WTC11 (cell line): ENCODE results near the gene TNIP1. TPM values are rescaled to one million over a fixed set of nuclear protein-coding genes. Genes with fewer than 3 reads are reported as not detected.

Experiments
- ATAC-seq: fragments of 200-7000 bp; cut with Tn5 transposase; 2 replicates; pipeline ENCODE4 v1.10.0; 2021; ENCODE audit warnings: mild to moderate bottlenecking, moderate library complexity
- CTCF ChIA-PET: fragments of 300-600 bp; sonication (Branson Sonifier 250); formaldehyde crosslinking; loops from one replicate; lab custom pipeline; 2021; ENCODE audit warnings: antibody characterized with exemption; lab: Charles Lee
- POLR2A ChIA-PET: fragments of 350-600 bp; sonication (Branson Sonifier 250); formaldehyde crosslinking; loops from one replicate; lab custom pipeline; 2021; ENCODE audit warnings: antibody characterized with exemption; lab: Charles Lee
- DNase-seq: peaks from one replicate; pipeline ENCODE4 v3.0.0; 2021; ENCODE audit warnings: low spot score
- H3K27ac Mint-ChIP-seq: 2 replicates; pipeline ENCODE4 v1.8.0; 2021; ENCODE audit warnings: mixed read lengths
- H3K27me3 Mint-ChIP-seq: 2 replicates; pipeline ENCODE4 v1.8.0; 2021; ENCODE audit warnings: low read depth, mild to moderate bottlenecking, moderate library complexity, mixed read lengths
- H3K36me3 Mint-ChIP-seq: 2 replicates; pipeline ENCODE4 v1.8.0; 2021; ENCODE audit warnings: mixed read lengths
- H3K4me1 Mint-ChIP-seq: 2 replicates; pipeline ENCODE4 v1.8.0; 2022; ENCODE audit warnings: mixed read lengths
- H3K4me3 Mint-ChIP-seq: 2 replicates; pipeline ENCODE4 v1.8.0; 2021; ENCODE audit warnings: mild to moderate bottlenecking, moderate library complexity, mixed read lengths
- H3K9me3 Mint-ChIP-seq: 2 replicates; pipeline ENCODE4 v1.8.0; 2021; ENCODE audit warnings: mixed read lengths
- ELF4 ChIP-seq: sonication (generic); formaldehyde crosslinking; IDR thresholded peaks from 2 replicates; pipeline ENCODE4 v1.8.1; 2022; ENCODE audit warnings: low read depth, mild to moderate bottlenecking, moderate library complexity, missing genetic modification reagents
- ESRRA ChIP-seq: sonication (generic); formaldehyde crosslinking; IDR thresholded peaks from 2 replicates; pipeline ENCODE4 v1.8.1; 2022; ENCODE audit warnings: mild to moderate bottlenecking, missing genetic modification reagents, borderline replicate concordance
- FOXJ3 ChIP-seq: sonication (generic); formaldehyde crosslinking; IDR thresholded peaks from 2 replicates; pipeline ENCODE4 v1.9.0; 2021; ENCODE audit warnings: missing genetic modification reagents, mild to moderate bottlenecking, borderline replicate concordance
- FOXK1 ChIP-seq: sonication (generic); formaldehyde crosslinking; IDR thresholded peaks from 2 replicates; pipeline ENCODE4 v1.8.0; 2022; ENCODE audit warnings: mild to moderate bottlenecking, moderate library complexity, missing genetic modification reagents
- GRHL2 ChIP-seq: fragments of 250-450 bp; sonication (Bioruptor Pico); IDR thresholded peaks from 2 replicates; pipeline ENCODE4 v1.8.0; 2022; ENCODE audit warnings: mild to moderate bottlenecking, moderate library complexity; ENCODE audit not compliant: insufficient replicate concordance, severe bottlenecking
- JAZF1 ChIP-seq: fragments of 250-450 bp; sonication (Bioruptor Pico); IDR thresholded peaks from 2 replicates; pipeline ENCODE4 v1.9.0; 2021; ENCODE audit warnings: moderate library complexity, mild to moderate bottlenecking, inconsistent platforms
- KAT7 ChIP-seq: sonication (generic); formaldehyde crosslinking; IDR thresholded peaks from 2 replicates; pipeline ENCODE4 v1.8.1; 2023; ENCODE audit warnings: missing genetic modification reagents, mild to moderate bottlenecking, borderline replicate concordance
- NFYB ChIP-seq: sonication (generic); formaldehyde crosslinking; conservative IDR thresholded peaks from 2 replicates; pipeline ENCODE4 v1.8.0; 2022; ENCODE audit warnings: low read depth, missing genetic modification reagents
- NR1H2 ChIP-seq: sonication (generic); formaldehyde crosslinking; IDR thresholded peaks from 2 replicates; pipeline ENCODE4 v1.9.0; 2021; ENCODE audit warnings: mild to moderate bottlenecking, moderate library complexity, missing genetic modification reagents
- OVOL2 ChIP-seq: fragments of 250-450 bp; sonication (Bioruptor Pico); IDR thresholded peaks from 2 replicates; pipeline ENCODE4 v1.9.0; 2021; ENCODE audit warnings: mild to moderate bottlenecking, borderline replicate concordance
- SOX15 ChIP-seq: fragments of 250-450 bp; sonication (Bioruptor Pico); IDR thresholded peaks from 2 replicates; pipeline ENCODE4 v1.9.0; 2021; ENCODE audit warnings: mild to moderate bottlenecking
- TP53 ChIP-seq: sonication (generic); formaldehyde crosslinking; IDR thresholded peaks from 2 replicates; pipeline ENCODE4 v1.8.1; 2023; ENCODE audit warnings: mild to moderate bottlenecking, missing genetic modification reagents
- ZNF121 ChIP-seq: sonication (generic); formaldehyde crosslinking; IDR thresholded peaks from 2 replicates; pipeline ENCODE4 v1.8.0; 2023; ENCODE audit warnings: missing genetic modification reagents
- total RNA-seq: library from RNA; stranded (reverse); gene quantifications from 3 replicates; pipeline ENCODE4 v1.2.3, GENCODE V29; 2021
- TF ChIP-seq, protein P1 (sequence below): sonication (generic); formaldehyde crosslinking; IDR thresholded peaks from 2 replicates; pipeline ENCODE4 v1.8.1; 2023; ENCODE audit warnings: mild to moderate bottlenecking, missing genetic modification reagents
- TF ChIP-seq, protein P2 (sequence below): sonication (generic); formaldehyde crosslinking; IDR thresholded peaks from 2 replicates; pipeline ENCODE4 v1.8.1; 2023; ENCODE audit warnings: mild to moderate bottlenecking, missing genetic modification reagents, moderate library complexity
- TF ChIP-seq, protein P3 (sequence below): sonication (generic); formaldehyde crosslinking; IDR thresholded peaks from 2 replicates; pipeline ENCODE4 v1.8.0; 2022; ENCODE audit warnings: mild to moderate bottlenecking, missing genetic modification reagents
- TF ChIP-seq, protein P4 (sequence below): fragments of 250-450 bp; sonication (Bioruptor Pico); conservative IDR thresholded peaks from 2 replicates; pipeline ENCODE4 v1.9.0; 2021; ENCODE audit warnings: mild to moderate bottlenecking
- TF ChIP-seq, protein P5 (sequence below): sonication (generic); formaldehyde crosslinking; IDR thresholded peaks from 2 replicates; pipeline ENCODE4 v1.8.0; 2022; ENCODE audit warnings: mild to moderate bottlenecking, missing genetic modification reagents
- TF ChIP-seq, protein P6 (sequence below): sonication (generic); formaldehyde crosslinking; conservative IDR thresholded peaks from 2 replicates; pipeline ENCODE4 v1.8.1; 2023; ENCODE audit warnings: mild to moderate bottlenecking, low read depth, missing genetic modification reagents, moderate library complexity
- TF ChIP-seq, protein P7 (sequence below): sonication (generic); formaldehyde crosslinking; IDR thresholded peaks from 2 replicates; pipeline ENCODE4 v1.8.1; 2022; ENCODE audit warnings: mild to moderate bottlenecking, missing genetic modification reagents, moderate library complexity, borderline replicate concordance
- TF ChIP-seq, protein P8 (sequence below): sonication (generic); formaldehyde crosslinking; IDR thresholded peaks from 2 replicates; pipeline ENCODE4 v1.8.0; 2023; ENCODE audit warnings: missing genetic modification reagents

Gene TNIP1
- total RNA-seq, 1 experiment from 2014 or later = 41.1 TPM

DNA sequence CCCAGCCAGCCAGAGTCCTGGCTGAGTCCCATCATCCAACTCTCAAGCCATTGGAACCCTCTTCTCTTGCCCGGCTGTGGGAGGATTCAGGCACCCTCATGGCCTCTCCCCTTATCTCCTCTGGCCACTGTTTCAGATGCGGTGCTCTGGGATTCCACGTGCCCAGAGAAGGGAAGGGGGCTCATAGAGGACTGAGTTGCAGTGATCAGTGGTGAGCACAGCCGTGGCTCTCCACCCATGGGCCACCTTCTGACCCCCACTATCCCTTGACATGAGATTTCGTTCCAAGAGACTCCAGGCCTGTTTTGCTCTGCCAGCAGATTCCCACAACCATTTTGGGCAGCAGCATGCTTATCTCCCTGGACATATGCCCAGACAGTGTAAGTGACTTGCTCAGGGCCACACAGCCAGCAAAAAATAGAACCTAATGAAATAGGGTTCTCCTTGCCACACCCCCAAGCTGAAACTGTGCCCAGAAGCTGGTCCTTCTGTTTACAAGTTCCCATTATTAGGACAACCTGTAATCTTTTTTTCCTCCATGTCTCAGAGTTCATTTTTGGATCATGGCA, 57.7 kb downstream of the TNIP1 start (continued):
- TF ChIP-seq, protein P1, sequence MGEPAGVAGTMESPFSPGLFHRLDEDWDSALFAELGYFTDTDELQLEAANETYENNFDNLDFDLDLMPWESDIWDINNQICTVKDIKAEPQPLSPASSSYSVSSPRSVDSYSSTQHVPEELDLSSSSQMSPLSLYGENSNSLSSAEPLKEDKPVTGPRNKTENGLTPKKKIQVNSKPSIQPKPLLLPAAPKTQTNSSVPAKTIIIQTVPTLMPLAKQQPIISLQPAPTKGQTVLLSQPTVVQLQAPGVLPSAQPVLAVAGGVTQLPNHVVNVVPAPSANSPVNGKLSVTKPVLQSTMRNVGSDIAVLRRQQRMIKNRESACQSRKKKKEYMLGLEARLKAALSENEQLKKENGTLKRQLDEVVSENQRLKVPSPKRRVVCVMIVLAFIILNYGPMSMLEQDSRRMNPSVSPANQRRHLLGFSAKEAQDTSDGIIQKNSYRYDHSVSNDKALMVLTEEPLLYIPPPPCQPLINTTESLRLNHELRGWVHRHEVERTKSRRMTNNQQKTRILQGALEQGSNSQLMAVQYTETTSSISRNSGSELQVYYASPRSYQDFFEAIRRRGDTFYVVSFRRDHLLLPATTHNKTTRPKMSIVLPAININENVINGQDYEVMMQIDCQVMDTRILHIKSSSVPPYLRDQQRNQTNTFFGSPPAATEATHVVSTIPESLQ = no peak
- TF ChIP-seq TP53 (CRISPR knock-in tag) (no peak), ZNF121 (CRISPR knock-in tag) (no peak), NR1H2 (CRISPR knock-in tag) (no peak), FOXK1 (CRISPR knock-in tag) (no peak), SOX15 (CRISPR knock-in tag) (no peak), GRHL2 (CRISPR knock-in tag) (no peak)
- TF ChIP-seq, protein P2, sequence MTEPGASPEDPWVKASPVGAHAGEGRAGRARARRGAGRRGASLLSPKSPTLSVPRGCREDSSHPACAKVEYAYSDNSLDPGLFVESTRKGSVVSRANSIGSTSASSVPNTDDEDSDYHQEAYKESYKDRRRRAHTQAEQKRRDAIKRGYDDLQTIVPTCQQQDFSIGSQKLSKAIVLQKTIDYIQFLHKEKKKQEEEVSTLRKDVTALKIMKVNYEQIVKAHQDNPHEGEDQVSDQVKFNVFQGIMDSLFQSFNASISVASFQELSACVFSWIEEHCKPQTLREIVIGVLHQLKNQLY (CRISPR knock-in tag) = no peak
- TF ChIP-seq, protein P3, sequence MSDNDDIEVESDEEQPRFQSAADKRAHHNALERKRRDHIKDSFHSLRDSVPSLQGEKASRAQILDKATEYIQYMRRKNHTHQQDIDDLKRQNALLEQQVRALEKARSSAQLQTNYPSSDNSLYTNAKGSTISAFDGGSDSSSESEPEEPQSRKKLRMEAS (CRISPR knock-in tag) = no peak
- TF ChIP-seq, protein P4, sequence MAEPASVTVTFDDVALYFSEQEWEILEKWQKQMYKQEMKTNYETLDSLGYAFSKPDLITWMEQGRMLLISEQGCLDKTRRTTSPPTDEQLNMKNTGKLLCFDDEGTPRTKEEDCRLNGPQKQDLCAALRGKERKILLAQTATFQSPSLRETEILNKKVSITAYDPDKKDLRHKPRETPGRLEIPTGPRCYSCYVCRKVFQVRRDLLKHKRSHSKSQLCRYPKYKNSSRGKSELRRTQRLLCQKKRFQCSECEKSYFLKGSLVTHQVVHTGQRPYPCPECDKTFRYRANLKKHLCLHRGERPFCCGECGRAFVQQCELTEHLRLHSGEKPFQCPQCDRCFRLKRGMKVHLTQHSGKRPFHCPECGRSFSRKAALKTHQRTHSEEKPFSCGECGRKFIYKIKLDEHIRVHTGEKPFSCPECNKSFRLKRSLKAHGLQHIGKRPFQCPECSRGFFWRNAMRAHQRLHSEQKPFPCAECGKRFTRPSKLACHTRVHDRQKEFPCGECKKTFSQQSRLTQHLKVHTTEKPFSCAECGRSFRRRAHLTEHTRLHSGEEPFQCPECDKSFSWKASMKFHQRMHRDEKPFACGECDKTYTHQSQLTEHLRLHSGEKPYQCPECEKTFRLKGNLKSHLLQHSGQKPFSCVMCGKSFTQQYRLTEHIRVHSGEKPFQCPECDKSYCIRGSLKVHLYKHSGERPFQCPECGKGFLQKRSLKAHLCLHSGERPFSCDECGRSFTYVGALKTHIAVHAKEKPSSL (CRISPR knock-in tag) = no peak
- TF ChIP-seq, protein P5, sequence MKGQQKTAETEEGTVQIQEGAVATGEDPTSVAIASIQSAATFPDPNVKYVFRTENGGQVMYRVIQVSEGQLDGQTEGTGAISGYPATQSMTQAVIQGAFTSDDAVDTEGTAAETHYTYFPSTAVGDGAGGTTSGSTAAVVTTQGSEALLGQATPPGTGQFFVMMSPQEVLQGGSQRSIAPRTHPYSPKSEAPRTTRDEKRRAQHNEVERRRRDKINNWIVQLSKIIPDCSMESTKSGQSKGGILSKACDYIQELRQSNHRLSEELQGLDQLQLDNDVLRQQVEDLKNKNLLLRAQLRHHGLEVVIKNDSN (CRISPR knock-in tag) = no peak

DNA sequence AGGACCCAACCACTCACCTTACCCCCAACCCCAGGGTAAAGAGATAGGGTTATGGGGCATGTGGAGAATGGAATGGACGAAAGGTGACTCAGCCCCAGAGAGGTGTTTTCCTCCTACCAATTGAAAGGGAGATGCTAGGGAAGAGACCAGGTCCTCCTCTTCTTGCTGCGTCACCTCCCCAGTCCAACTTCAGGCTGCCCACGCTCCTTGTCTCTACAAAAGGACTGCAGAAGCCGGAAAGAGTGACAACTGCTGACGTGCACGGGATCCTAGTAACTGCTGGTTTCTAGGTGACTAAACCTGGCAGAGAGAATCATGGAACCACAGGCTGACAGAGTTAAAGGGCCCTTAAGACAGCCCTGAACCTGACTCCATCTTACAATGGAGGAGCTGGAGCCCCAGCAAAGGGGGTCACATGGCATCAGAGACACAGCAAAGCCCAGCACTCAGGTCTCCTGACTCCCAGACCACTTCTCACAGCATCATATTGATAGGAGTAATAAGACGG, 58.3 kb downstream of the TNIP1 start:
- no peak for ATAC-seq
- peaks cover 4% of the 10 kb centered on the region for H3K4me1 Mint-ChIP-seq
- peaks cover 46% of the 10 kb centered on the region for H3K27me3 Mint-ChIP-seq
- no peak overlapping the region for H3K4me3 Mint-ChIP-seq
- DNase-seq = no peak
- H3K36me3 Mint-ChIP-seq = no peaks in the 10 kb centered on the region; the same call in 1 of the 2 replicates
- ChIA-PET POLR2A (no interaction called here), CTCF (no interaction called here)
- no peaks in the 10 kb centered on the region for H3K9me3 Mint-ChIP-seq
- H3K27ac Mint-ChIP-seq = no peak overlapping the region
- TF ChIP-seq, protein P6, sequence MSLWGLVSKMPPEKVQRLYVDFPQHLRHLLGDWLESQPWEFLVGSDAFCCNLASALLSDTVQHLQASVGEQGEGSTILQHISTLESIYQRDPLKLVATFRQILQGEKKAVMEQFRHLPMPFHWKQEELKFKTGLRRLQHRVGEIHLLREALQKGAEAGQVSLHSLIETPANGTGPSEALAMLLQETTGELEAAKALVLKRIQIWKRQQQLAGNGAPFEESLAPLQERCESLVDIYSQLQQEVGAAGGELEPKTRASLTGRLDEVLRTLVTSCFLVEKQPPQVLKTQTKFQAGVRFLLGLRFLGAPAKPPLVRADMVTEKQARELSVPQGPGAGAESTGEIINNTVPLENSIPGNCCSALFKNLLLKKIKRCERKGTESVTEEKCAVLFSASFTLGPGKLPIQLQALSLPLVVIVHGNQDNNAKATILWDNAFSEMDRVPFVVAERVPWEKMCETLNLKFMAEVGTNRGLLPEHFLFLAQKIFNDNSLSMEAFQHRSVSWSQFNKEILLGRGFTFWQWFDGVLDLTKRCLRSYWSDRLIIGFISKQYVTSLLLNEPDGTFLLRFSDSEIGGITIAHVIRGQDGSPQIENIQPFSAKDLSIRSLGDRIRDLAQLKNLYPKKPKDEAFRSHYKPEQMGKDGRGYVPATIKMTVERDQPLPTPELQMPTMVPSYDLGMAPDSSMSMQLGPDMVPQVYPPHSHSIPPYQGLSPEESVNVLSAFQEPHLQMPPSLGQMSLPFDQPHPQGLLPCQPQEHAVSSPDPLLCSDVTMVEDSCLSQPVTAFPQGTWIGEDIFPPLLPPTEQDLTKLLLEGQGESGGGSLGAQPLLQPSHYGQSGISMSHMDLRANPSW (CRISPR knock-in tag) = no peak
- TF ChIP-seq NFYB (CRISPR knock-in tag) (no peak), FOXJ3 (CRISPR knock-in tag) (no peak), ESRRA (CRISPR knock-in tag) (no peak), KAT7 (CRISPR knock-in tag) (no peak), NR1H2 (CRISPR knock-in tag) (no peak), JAZF1 (CRISPR knock-in tag) (no peak), OVOL2 (no peak), ELF4 (CRISPR knock-in tag) (no peak)
- TF ChIP-seq, protein P7, sequence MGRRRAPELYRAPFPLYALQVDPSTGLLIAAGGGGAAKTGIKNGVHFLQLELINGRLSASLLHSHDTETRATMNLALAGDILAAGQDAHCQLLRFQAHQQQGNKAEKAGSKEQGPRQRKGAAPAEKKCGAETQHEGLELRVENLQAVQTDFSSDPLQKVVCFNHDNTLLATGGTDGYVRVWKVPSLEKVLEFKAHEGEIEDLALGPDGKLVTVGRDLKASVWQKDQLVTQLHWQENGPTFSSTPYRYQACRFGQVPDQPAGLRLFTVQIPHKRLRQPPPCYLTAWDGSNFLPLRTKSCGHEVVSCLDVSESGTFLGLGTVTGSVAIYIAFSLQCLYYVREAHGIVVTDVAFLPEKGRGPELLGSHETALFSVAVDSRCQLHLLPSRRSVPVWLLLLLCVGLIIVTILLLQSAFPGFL = no peak
- TF ChIP-seq, protein P8, sequence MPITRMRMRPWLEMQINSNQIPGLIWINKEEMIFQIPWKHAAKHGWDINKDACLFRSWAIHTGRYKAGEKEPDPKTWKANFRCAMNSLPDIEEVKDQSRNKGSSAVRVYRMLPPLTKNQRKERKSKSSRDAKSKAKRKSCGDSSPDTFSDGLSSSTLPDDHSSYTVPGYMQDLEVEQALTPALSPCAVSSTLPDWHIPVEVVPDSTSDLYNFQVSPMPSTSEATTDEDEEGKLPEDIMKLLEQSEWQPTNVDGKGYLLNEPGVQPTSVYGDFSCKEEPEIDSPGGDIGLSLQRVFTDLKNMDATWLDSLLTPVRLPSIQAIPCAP (CRISPR knock-in tag) = no peak
- TF ChIP-seq, protein P1 = no peak
